ENCODE results near the gene CACNA1C. TPM values are rescaled to one million over a fixed set of nuclear protein-coding genes. Genes with fewer than 3 reads are reported as not detected.

CACNA1C gene
- total RNA-seq, 5 donors from 2014 or later (not counting 1 experiment from before 2014, with no cell fraction given), result 0.10 to 0.26 (median 0.16) TPM

DNA sequence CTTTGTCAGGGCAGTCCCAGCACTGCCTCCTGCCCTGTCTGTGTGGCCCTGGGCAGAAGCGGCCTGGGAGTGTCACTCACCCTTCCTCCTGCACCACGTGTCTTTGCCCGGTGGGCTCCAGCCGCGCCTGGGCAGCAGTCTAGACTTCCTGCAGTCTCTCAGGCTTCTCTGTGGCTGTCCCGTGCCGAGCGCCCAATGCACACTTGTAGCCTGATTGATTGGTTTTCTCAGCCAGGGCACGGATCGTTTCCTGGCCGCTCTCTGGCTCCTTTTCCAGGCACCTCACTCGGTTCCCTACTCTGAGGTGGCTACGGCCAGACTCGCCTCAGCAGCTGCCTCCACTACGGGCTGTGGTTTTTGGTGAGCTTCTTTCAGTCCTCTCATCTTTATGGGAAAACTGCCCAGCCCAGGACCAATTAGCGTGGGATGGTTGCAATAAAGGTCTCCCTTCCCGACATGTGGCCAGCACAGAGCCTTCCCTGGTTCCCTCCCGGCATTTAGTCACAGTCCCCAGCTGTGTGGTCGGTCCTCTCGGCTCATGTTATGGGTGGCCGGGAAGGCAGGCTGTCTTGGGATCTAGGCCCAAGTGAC is 133.1 kb downstream of the CACNA1C start:
- no peaks in the 10 kb centered on the region for H3K36me3 ChIP-seq (ENCODE audit: control insufficient read depth in 2 of 2, extremely low read depth in 1 of 2, insufficient read depth in 1 of 2, low read length in 1 of 2)
- H3K4me1 ChIP-seq (ENCODE audit: control insufficient read depth in 1 of 2, extremely low read depth in 1 of 2, insufficient read depth in 2 of 2, low read length in 2 of 2), result no peaks in the 10 kb centered on the region
- H3K9me3 ChIP-seq, result no peaks in the 10 kb centered on the region
- peaks cover 4 to 14% of the 10 kb centered on the region in 2 donors for H3K27me3 Mint-ChIP-seq
- H3K27me3 ChIP-seq (replicated peaks in 1 of 2; ENCODE audit: control insufficient read depth in 2 of 2, extremely low read depth in 1 of 2, insufficient read depth in 2 of 2, low read length in 1 of 2), result peaks cover 0 to 33% of the 10 kb centered on the region in 2 experiments
- H3K27ac ChIP-seq (ENCODE audit: low read length), result no peak overlapping the region
- H3K4me3 ChIP-seq (ENCODE audit: control insufficient read depth in 1 of 2, extremely low read depth in 1 of 2, low read length in 1 of 2), result no peak overlapping the region
- POLR2A ChIA-PET, result no interaction called here
- WGBS (ENCODE audit: insufficient coverage), result 87% methylated on average over 17 of the region's 21 CpGs
- H3K36me3 Mint-ChIP-seq, result no peaks in the 10 kb centered on the region
- H3K4me3 Mint-ChIP-seq, result no peak overlapping the region
- ATAC-seq (replicated peaks in 1 of 4) (no peak), DNase-seq (no peak)
- no peaks in the 10 kb centered on the region for H3K9me3 Mint-ChIP-seq
- H3K4me1 Mint-ChIP-seq, result peaks cover 4 to 8% (median 6%) of the 10 kb centered on the region in 3 donors
- no peak overlapping the region for H3K27ac Mint-ChIP-seq
- CTCF ChIA-PET, result no interaction called here

DNA sequence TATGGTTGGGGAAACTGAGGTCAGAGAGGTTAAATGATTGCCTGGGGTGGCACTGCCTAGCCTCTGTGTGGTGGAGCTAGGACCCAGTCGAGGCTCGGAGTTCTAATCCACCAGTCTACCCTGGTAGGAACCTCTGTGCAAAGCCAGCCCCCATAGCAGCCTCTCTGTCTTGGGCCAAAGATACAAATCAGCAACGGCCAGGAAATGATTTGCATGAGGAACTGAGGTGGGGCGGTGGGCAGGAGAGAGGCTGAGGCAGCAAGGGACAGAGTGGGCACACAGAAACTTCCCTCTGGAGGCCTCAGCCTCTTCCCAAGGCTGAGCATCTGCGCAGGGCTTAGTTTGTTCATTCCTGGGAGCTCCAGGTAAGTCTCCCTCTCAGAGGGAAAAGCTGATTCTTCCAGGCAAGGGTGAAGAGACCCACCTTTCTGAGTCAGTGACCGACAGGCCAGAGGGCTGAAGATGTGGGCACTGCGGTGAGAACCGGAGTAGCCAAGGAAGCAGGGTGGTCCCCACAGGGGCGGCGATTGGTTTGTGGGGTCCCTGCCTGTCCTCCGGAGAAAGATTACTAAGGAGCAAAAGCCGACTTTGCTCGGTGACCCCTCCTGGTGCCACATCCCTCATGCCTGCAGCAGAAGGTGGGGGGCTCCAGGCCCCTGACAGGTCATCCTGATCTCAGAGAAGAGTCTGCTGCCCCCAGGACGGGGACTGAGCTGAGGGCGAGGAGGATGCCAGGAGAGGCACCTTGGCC is 134.6 kb downstream of the CACNA1C start:
- H3K36me3 Mint-ChIP-seq, result no peaks in the 10 kb centered on the region
- Histone ChIP-seq H3K4me1 (ENCODE audit: control insufficient read depth in 1 of 2, extremely low read depth in 1 of 2, insufficient read depth in 2 of 2, low read length in 2 of 2) (no peaks in the 10 kb centered on the region), H3K4me3 (ENCODE audit: control insufficient read depth in 1 of 2, extremely low read depth in 1 of 2, low read length in 1 of 2) (no peak overlapping the region), H3K36me3 (ENCODE audit: control insufficient read depth in 2 of 2, extremely low read depth in 1 of 2, insufficient read depth in 1 of 2, low read length in 1 of 2) (no peaks in the 10 kb centered on the region), H3K9me3 (no peaks in the 10 kb centered on the region), H3K27ac (ENCODE audit: low read length) (no peak overlapping the region), H3K27me3 (replicated peaks in 1 of 2; ENCODE audit: control insufficient read depth in 2 of 2, extremely low read depth in 1 of 2, insufficient read depth in 2 of 2, low read length in 1 of 2) (peaks cover 0 to 36% of the 10 kb centered on the region in 2 experiments)
- POLR2A ChIA-PET, result no interaction called here
- H3K27me3 Mint-ChIP-seq, result peaks cover 4 to 10% of the 10 kb centered on the region in 2 donors
- H3K9me3 Mint-ChIP-seq, result no peaks in the 10 kb centered on the region
- WGBS (ENCODE audit: insufficient coverage), result 73% methylated on average over 13 of the region's 15 CpGs
- ATAC-seq (replicated peaks in 1 of 4), result no peak
- DNase-seq, result no peak
- no peak overlapping the region for H3K27ac Mint-ChIP-seq
- CTCF ChIA-PET, result no interaction called here
- no peak overlapping the region for H3K4me3 Mint-ChIP-seq
- H3K4me1 Mint-ChIP-seq, result peaks cover 4 to 8% (median 6%) of the 10 kb centered on the region in 3 donors

DNA sequence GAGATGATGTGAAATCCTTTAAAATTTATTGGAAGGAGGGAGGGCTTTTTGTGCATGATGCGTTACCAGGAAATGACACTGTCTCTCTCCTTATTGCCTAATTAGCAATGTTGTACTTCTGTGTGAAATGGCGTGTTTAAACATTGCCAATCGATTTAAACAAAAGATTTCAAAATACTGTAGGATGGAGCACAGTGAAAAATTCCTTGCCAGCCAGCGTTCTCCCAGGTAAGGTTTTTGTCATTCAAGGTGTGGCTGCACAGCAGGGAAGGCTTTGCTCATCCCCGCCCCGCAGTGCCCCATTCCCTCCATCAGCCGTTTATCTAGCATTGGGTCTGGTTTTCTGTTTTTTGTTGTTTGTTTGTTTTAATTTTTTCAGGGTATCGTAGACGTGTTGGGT is 137.3 kb downstream of the CACNA1C start:
- Histone ChIP-seq H3K27me3 (replicated peaks in 1 of 2; ENCODE audit: control insufficient read depth in 2 of 2, extremely low read depth in 1 of 2, insufficient read depth in 2 of 2, low read length in 1 of 2) (peaks cover 0 to 19% of the 10 kb centered on the region in 2 experiments), H3K36me3 (ENCODE audit: control insufficient read depth in 2 of 2, extremely low read depth in 1 of 2, insufficient read depth in 1 of 2, low read length in 1 of 2) (no peaks in the 10 kb centered on the region), H3K4me1 (ENCODE audit: control insufficient read depth in 1 of 2, extremely low read depth in 1 of 2, insufficient read depth in 2 of 2, low read length in 2 of 2) (no peaks in the 10 kb centered on the region), H3K4me3 (ENCODE audit: control insufficient read depth in 1 of 2, extremely low read depth in 1 of 2, low read length in 1 of 2) (no peak overlapping the region), H3K27ac (ENCODE audit: low read length) (no peak overlapping the region), H3K9me3 (no peaks in the 10 kb centered on the region)
- CTCF ChIA-PET, result no interaction called here
- Mint-ChIP-seq H3K9me3 (no peaks in the 10 kb centered on the region), H3K4me3 (no peak overlapping the region), H3K27ac (no peak overlapping the region), H3K4me1 (no peaks in the 10 kb centered on the region), H3K36me3 (no peaks in the 10 kb centered on the region), H3K27me3 (peaks cover 0 to 4% of the 10 kb centered on the region in 2 donors)
- no CpG with 5 or more reads among the region's 9 CpGs for WGBS (ENCODE audit: insufficient coverage)
- ATAC-seq (replicated peaks in 1 of 4) (no peak), DNase-seq (no peak)
- POLR2A ChIA-PET, result no interaction called here

DNA sequence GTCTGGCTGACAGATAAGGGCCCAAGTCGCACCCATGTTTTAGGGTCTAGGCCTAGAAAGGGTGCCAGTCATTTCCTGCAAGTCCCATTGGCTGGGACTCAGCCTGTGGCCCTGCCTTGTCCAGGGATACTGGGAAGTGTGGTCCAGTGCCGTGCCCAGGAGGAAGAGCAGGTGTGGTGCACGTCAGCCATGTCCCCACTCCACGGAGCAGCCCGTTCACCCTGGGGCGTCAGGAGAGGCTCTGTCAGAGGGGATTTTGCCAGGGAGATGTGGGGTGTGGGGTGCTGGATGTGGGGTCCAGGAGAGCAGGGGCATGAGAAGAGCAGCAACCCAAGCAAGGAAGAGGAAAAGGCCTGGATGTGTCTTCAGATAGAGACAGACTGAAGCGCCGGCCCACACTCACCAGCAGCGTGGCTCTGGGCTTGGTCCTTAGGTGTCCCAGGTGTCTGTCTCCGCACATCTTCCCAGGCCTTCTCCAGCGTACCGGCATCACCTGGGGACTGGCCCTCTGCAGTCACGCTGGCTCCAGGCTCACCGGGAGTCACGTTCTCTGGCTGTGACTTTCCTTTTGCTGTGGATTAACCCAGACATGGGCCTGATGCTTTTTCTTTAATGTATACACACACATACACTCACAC is 138.2 kb downstream of the CACNA1C start:
- Mint-ChIP-seq H3K4me3 (no peak overlapping the region), H3K27me3 (no peaks in the 10 kb centered on the region), H3K27ac (no peak overlapping the region), H3K4me1 (no peaks in the 10 kb centered on the region), H3K36me3 (no peaks in the 10 kb centered on the region), H3K9me3 (no peaks in the 10 kb centered on the region)
- Histone ChIP-seq H3K4me3 (ENCODE audit: control insufficient read depth in 1 of 2, extremely low read depth in 1 of 2, low read length in 1 of 2) (no peak overlapping the region), H3K9me3 (no peaks in the 10 kb centered on the region), H3K27me3 (replicated peaks in 1 of 2; ENCODE audit: control insufficient read depth in 2 of 2, extremely low read depth in 1 of 2, insufficient read depth in 2 of 2, low read length in 1 of 2) (peaks cover 0 to 13% of the 10 kb centered on the region in 2 experiments), H3K27ac (ENCODE audit: low read length) (no peak overlapping the region), H3K36me3 (ENCODE audit: control insufficient read depth in 2 of 2, extremely low read depth in 1 of 2, insufficient read depth in 1 of 2, low read length in 1 of 2) (no peaks in the 10 kb centered on the region), H3K4me1 (ENCODE audit: control insufficient read depth in 1 of 2, extremely low read depth in 1 of 2, insufficient read depth in 2 of 2, low read length in 2 of 2) (no peaks in the 10 kb centered on the region)
- no peak for DNase-seq
- WGBS (ENCODE audit: insufficient coverage), result 93% methylated on average over 13 of the region's 15 CpGs
- CTCF ChIA-PET, result no interaction called here
- no peak for ATAC-seq (replicated peaks in 1 of 4)
- POLR2A ChIA-PET, result no interaction called here

DNA sequence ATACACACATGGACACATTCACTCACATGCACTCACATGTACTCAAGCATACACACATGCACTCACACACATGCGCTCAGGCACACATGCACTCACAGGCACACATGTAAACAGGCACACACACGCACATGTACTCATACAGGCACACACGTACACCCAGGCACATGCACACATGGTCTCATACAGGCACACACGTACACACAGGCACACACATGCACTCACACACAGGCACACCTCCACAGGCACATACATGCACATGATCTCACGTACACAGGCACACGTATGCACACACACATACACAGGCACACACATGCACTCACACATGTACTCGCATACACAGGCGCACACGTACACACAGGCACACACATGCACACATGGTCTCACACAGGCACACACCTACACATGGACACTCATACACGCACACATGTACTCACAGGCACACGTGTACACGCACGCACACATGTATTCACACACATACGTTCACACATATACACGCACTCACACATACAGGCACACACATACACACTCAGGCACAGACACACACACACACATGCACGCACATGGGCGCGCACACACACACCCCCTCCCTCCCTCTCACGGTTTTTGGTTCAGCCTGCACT is 138.9 kb downstream of the CACNA1C start:
- Mint-ChIP-seq H3K36me3 (no peaks in the 10 kb centered on the region), H3K9me3 (no peaks in the 10 kb centered on the region), H3K4me1 (no peaks in the 10 kb centered on the region), H3K27ac (no peak overlapping the region), H3K4me3 (no peak overlapping the region), H3K27me3 (no peaks in the 10 kb centered on the region)
- DNase-seq (no peak), ATAC-seq (replicated peaks in 1 of 4) (no peak)
- no peak overlapping the region for H3K4me3 ChIP-seq (ENCODE audit: control insufficient read depth in 1 of 2, extremely low read depth in 1 of 2, low read length in 1 of 2)
- no peak overlapping the region for H3K27ac ChIP-seq (ENCODE audit: low read length)
- H3K27me3 ChIP-seq (replicated peaks in 1 of 2; ENCODE audit: control insufficient read depth in 2 of 2, extremely low read depth in 1 of 2, insufficient read depth in 2 of 2, low read length in 1 of 2), result peaks cover 0 to 13% of the 10 kb centered on the region in 2 experiments
- ChIA-PET POLR2A (interaction anchor here in 1 of 2 donors (0.6 kb wide), 1 partner anchor 248 kb away, joined by 3 read pairs; no protein-coding TSS in a partner anchor), CTCF (no interaction called here)
- H3K9me3 ChIP-seq, result no peaks in the 10 kb centered on the region
- H3K4me1 ChIP-seq (ENCODE audit: control insufficient read depth in 1 of 2, extremely low read depth in 1 of 2, insufficient read depth in 2 of 2, low read length in 2 of 2), result no peaks in the 10 kb centered on the region
- WGBS (ENCODE audit: insufficient coverage), result 86% methylated on average over 14 of the region's 19 CpGs
- no peaks in the 10 kb centered on the region for H3K36me3 ChIP-seq (ENCODE audit: control insufficient read depth in 2 of 2, extremely low read depth in 1 of 2, insufficient read depth in 1 of 2, low read length in 1 of 2)

DNA sequence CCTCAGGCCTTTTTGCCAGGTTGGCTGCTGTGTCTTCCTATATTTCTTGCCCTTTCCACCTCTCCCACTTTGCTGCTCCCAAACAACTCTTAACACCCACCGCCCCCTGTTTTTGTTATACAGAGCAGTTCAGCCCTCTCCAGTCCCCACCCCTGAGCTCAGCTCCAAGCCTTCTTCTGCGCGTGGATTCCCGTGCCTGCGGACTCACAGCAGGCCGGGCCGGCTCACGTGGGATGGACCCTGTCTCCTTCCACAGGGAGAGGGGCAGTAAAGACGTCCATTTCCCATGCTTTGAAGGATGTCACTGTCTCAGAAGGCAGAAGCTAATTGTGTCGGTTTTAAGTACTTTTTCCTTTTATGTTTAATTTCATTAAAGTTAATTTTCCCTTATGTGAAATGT is 139.4 kb downstream of the CACNA1C start:
- H3K4me3 ChIP-seq (ENCODE audit: control insufficient read depth in 1 of 2, extremely low read depth in 1 of 2, low read length in 1 of 2), result no peak overlapping the region
- no peaks in the 10 kb centered on the region for H3K4me1 ChIP-seq (ENCODE audit: control insufficient read depth in 1 of 2, extremely low read depth in 1 of 2, insufficient read depth in 2 of 2, low read length in 2 of 2)
- Mint-ChIP-seq H3K27me3 (peaks cover 0 to 2% of the 10 kb centered on the region in 2 donors), H3K36me3 (no peaks in the 10 kb centered on the region), H3K4me1 (no peaks in the 10 kb centered on the region), H3K27ac (no peak overlapping the region), H3K9me3 (no peaks in the 10 kb centered on the region), H3K4me3 (no peak overlapping the region)
- POLR2A ChIA-PET, result interaction anchor here in 1 of 2 donors (0.6 kb wide), 1 partner anchor 248 kb away, joined by 3 read pairs; no protein-coding TSS in a partner anchor
- no peaks in the 10 kb centered on the region for H3K36me3 ChIP-seq (ENCODE audit: control insufficient read depth in 2 of 2, extremely low read depth in 1 of 2, insufficient read depth in 1 of 2, low read length in 1 of 2)
- H3K27ac ChIP-seq (ENCODE audit: low read length), result no peak overlapping the region
- H3K27me3 ChIP-seq (replicated peaks in 1 of 2; ENCODE audit: control insufficient read depth in 2 of 2, extremely low read depth in 1 of 2, insufficient read depth in 2 of 2, low read length in 1 of 2), result peaks cover 0 to 13% of the 10 kb centered on the region in 2 experiments
- CTCF ChIA-PET, result no interaction called here
- no peaks in the 10 kb centered on the region for H3K9me3 ChIP-seq
- DNase-seq (no peak), ATAC-seq (replicated peaks in 1 of 4) (no peak)
- 100% methylated on average over 5 of the region's 10 CpGs for WGBS (ENCODE audit: insufficient coverage)

Measured in T-cell (primary cell).